Stomach smooth muscle (tissue), 2 donors: ENCODE data around the gene EIF2S2.

Source experiments
- H3K27ac ChIP-seq: one replicate; pipeline ENCODE4 v1.7.0; 2013; ENCODE audit warnings: mild to moderate bottlenecking, low read length, inconsistent platforms
- H3K27me3 ChIP-seq, 2 donors: one replicate each; pipeline ENCODE4 v1.7.0; 2013; ENCODE audit warnings: low read length in 2 of 2; ENCODE audit not compliant: insufficient read depth in 2 of 2, control insufficient read depth in 1 of 2
- H3K36me3 ChIP-seq, 2 donors: one replicate each; pipeline ENCODE4 v1.7.0; 2013; ENCODE audit warnings: low read length in 2 of 2; ENCODE audit not compliant: control insufficient read depth in 2 of 2, insufficient read depth in 2 of 2
- H3K4me1 ChIP-seq: one replicate; pipeline ENCODE4 v1.7.0; 2013; ENCODE audit warnings: low read length; ENCODE audit not compliant: control insufficient read depth, insufficient read depth
- H3K4me3 ChIP-seq, 2 donors: one replicate each; pipeline ENCODE4 v1.7.0; 2013; ENCODE audit warnings: low read length in 2 of 2
- H3K9ac ChIP-seq, 2 donors: one replicate each; pipeline ENCODE4 v1.7.0; 2013; ENCODE audit warnings: low read length in 2 of 2, mild to moderate bottlenecking in 1 of 2
- H3K9me3 ChIP-seq, 2 donors: one replicate each; pipeline ENCODE4 v1.7.0; 2013; ENCODE audit warnings: low read length in 2 of 2; ENCODE audit not compliant: control insufficient read depth in 2 of 2
- donor health status: healthy.
- donor health status: Pancreatic carcinoma.

EIF2S2 gene

DNA sequence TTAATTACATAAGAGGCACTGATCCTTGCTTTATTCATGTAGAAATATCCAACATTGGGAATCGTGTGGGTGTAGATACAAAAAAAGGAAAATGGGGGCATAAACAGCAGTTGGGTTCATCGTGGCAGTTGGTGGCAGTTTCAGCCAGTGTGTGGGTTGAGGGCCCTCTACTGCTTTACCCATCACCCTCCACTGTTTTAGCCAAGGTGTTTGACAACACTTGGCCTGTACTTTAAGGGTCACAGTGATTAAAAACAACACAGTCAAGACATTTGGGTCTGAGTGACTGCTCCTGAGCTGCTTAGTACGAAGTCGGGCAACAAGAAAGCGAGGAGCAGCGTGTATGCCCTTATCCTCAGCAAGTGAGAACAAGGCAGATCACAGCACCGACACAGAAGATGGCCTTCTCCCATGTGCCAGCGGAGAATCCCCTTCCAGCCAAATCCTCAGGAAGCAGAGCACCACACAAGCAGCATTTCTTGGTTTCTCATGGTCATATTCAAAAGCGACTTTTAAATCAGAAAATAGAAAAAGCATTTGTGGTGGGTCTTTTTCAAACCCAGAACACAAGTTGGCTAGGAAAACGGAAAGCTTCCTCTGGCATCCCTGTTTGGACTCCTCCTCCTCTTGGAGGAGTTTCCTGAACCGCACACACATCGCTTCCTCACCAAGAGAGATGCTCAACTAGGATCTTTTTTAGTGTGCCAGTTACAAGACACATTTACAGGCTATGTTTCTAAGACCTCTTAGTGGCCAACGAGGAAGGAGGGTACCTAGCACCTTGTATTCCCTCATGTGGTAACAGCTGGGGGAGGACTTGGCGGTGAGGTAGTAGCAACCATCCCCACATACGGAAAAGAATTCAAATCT lies 23.5 kb downstream of the EIF2S2 start:
- Histone ChIP-seq H3K4me3 (no peak overlapping the region), H3K9me3 (no peaks in the 10 kb centered on the region), H3K9ac (no peak overlapping the region), H3K27ac (no peak overlapping the region), H3K27me3 (no peaks in the 10 kb centered on the region), H3K4me1 (no peaks in the 10 kb centered on the region), H3K36me3 (peaks cover 42 to 43% of the 10 kb centered on the region in 2 donors)

GRCh38 chr20:34085544-34086040 lies 26.5 kb downstream of the EIF2S2 start:
- Histone ChIP-seq H3K9me3 (no peaks in the 10 kb centered on the region), H3K4me1 (peaks cover 17% of the 10 kb centered on the region), H3K9ac (no peak overlapping the region), H3K36me3 (peaks cover 30 to 38% of the 10 kb centered on the region in 2 donors), H3K27me3 (no peaks in the 10 kb centered on the region), H3K27ac (no peak overlapping the region), H3K4me3 (no peak overlapping the region)

DNA sequence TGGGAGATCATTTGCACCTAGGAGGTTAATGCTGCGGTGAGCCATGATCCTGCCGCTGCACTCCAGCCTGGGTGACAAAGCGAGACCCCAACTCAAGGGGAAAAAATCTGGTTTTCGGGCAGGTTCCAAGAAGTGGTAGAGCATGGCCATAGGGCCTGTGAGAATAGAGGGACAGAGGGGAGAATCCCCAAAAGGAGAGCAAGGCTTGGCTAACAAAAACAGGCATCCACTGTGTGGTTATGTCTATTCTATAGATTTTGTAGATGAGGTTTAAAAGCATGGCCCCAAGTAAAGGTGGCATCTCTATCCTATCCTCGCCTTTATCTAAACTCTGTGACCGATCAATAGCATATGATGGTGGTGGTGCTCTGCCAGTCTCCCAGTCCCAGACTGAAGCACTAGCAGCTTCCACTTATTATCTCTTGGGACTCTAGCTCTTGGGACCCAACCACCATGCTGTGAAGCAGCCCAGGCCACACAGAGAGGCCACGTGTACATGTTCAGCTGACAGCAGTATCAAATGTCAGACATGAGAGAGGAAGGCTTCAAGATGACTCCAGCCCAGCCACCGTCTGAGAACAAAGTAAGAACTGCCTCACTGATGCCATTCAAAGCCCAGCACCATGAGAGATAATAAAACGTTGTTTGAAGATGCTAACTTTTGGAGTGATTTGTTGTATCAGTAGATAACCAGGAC lies 27.7 kb downstream of the EIF2S2 start:
- no peak overlapping the region for H3K9ac ChIP-seq
- H3K27me3 ChIP-seq = no peaks in the 10 kb centered on the region
- H3K9me3 ChIP-seq = no peaks in the 10 kb centered on the region
- H3K36me3 ChIP-seq = peaks cover 22 to 36% of the 10 kb centered on the region in 2 donors
- H3K4me1 ChIP-seq = peaks cover 17% of the 10 kb centered on the region
- H3K4me3 ChIP-seq = no peak overlapping the region
- H3K27ac ChIP-seq = peak overlapping the region; percentile 0

DNA sequence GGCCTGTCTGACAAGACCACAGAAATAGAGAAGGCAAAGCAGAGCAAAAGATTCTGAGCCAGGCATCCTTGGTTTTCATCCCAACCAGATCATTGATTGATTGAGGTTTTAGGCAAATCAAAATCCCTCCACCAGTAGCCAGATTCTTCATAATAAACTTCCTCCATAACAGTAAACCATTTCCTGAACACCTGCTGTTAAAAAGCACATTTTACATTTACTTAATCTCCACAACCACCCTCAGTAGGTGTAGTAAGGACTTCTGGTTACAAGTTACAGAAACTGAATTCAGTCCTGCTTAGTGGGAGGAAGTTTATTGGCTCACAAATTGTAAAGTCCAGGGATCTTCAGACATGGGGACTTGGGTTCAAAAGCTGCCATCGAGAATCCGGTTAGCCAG lies 28.3 kb downstream of the EIF2S2 start:
- Histone ChIP-seq H3K4me1 (peaks cover 17% of the 10 kb centered on the region), H3K9ac (no peak overlapping the region), H3K36me3 (peaks cover 18 to 37% of the 10 kb centered on the region in 2 donors), H3K9me3 (no peaks in the 10 kb centered on the region), H3K27me3 (no peaks in the 10 kb centered on the region), H3K27ac (peak overlapping the region; percentile 68), H3K4me3 (no peak overlapping the region)

GRCh38 chr20:34083137-34083536 lies 28.9 kb downstream of the EIF2S2 start:
- no peak overlapping the region for H3K9ac ChIP-seq
- peak overlapping the region; percentile 68 for H3K27ac ChIP-seq
- no peaks in the 10 kb centered on the region for H3K27me3 ChIP-seq
- H3K9me3 ChIP-seq = no peaks in the 10 kb centered on the region
- H3K36me3 ChIP-seq = peaks cover 14 to 37% of the 10 kb centered on the region in 2 donors
- peak overlapping the region in 1 of 2 donors; percentile 22 for H3K4me3 ChIP-seq
- peaks cover 17% of the 10 kb centered on the region for H3K4me1 ChIP-seq

GRCh38 chr20:34082232-34082887 lies 29.7 kb downstream of the EIF2S2 start:
- Histone ChIP-seq H3K27me3 (no peaks in the 10 kb centered on the region), H3K27ac (peak overlapping the region; percentile 68), H3K9ac (no peak overlapping the region), H3K4me3 (no peak overlapping the region), H3K36me3 (peaks cover 12 to 42% of the 10 kb centered on the region in 2 donors), H3K4me1 (peaks cover 17% of the 10 kb centered on the region), H3K9me3 (no peaks in the 10 kb centered on the region)

GRCh38 chr20:34079818-34080217 lies 32.2 kb downstream of the EIF2S2 start:
- H3K27ac ChIP-seq = no peak overlapping the region
- no peaks in the 10 kb centered on the region for H3K27me3 ChIP-seq
- H3K4me3 ChIP-seq = no peak overlapping the region
- peaks cover 17% of the 10 kb centered on the region for H3K4me1 ChIP-seq
- peaks cover 19 to 48% of the 10 kb centered on the region in 2 donors for H3K36me3 ChIP-seq
- no peaks in the 10 kb centered on the region for H3K9me3 ChIP-seq
- H3K9ac ChIP-seq = no peak overlapping the region

DNA sequence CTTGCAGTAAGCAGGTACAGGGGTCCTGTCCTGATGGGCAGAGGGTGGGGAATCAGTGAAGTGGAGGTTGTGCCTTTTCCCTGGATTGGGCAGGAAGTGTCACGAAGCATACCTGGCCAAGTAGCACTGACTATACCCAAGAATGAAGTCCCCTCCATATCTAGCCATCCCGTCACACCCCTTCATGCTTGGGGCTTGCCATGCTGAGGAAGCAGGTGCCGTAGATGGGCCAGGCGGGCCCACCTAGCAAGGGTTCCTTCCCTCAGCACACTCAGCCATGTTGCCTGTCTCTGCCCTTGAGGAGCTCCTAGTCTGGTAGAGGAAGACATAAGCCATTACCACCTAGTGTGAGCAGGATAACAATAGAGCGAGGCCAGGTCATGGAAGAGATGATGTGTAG lies 33.5 kb downstream of the EIF2S2 start:
- Histone ChIP-seq H3K9ac (no peak overlapping the region), H3K36me3 (peaks cover 24 to 52% of the 10 kb centered on the region in 2 donors)

DNA sequence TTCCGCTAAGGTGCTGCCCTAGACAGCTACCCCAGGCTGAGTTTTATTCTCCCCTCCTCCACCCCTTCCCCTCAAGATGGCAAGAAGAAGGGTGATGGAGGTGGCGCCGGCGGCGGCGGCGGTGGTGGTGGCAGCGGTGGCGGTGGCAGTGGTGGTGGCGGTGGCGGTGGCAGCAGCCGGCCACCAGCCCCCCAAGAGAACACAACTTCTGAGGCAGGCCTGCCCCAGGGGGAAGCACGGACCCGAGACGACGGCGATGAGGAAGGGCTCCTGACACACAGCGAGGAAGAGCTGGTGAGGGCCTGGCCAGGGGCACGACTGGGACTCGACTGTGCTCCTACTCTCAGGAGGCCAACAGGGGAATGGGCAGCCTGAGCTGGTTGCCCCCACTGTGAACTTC lies 35.1 kb downstream of the EIF2S2 start:
- Histone ChIP-seq H3K9ac (no peak overlapping the region), H3K36me3 (peaks cover 27 to 56% of the 10 kb centered on the region in 2 donors)

More for the DNA sequence above, 33.5 kb downstream of the EIF2S2 start:
- Histone ChIP-seq H3K27ac (no peak overlapping the region), H3K9me3 (no peaks in the 10 kb centered on the region), H3K4me3 (no peak overlapping the region), H3K27me3 (no peaks in the 10 kb centered on the region), H3K4me1 (peaks cover 17% of the 10 kb centered on the region)

GRCh38 chr20:34075647-34076046 lies 36.4 kb downstream of the EIF2S2 start:
- H3K4me3 ChIP-seq = no peak overlapping the region

More for the DNA sequence above, 35.1 kb downstream of the EIF2S2 start:
- H3K27ac ChIP-seq = no peak overlapping the region
- no peaks in the 10 kb centered on the region for H3K27me3 ChIP-seq
- H3K4me3 ChIP-seq = no peak overlapping the region
- H3K9me3 ChIP-seq = no peaks in the 10 kb centered on the region
- H3K4me1 ChIP-seq = peaks cover 4% of the 10 kb centered on the region

More at GRCh38 chr20:34075647-34076046, 36.4 kb downstream of the EIF2S2 start:
- H3K27me3 ChIP-seq = no peaks in the 10 kb centered on the region
- no peaks in the 10 kb centered on the region for H3K9me3 ChIP-seq
- peaks cover 28 to 52% of the 10 kb centered on the region in 2 donors for H3K36me3 ChIP-seq
- no peaks in the 10 kb centered on the region for H3K4me1 ChIP-seq
- H3K27ac ChIP-seq = no peak overlapping the region
- H3K9ac ChIP-seq = no peak overlapping the region
